Lung microvascular endothelial cell (primary cell): Measurements from ENCODE around the gene PUM2. TPM values are rescaled to one million over a fixed set of nuclear protein-coding genes. Genes with fewer than 3 reads are reported as not detected.
"Not testable (repeated sequence)": the region's sequence is repeated elsewhere in the genome, so short reads cannot be mapped to it uniquely, and the experiment has no call there.

ENCODE experiments used
- DNase-seq, 2 donors: peaks; one replicate each; pipeline versions ENCODE4 v3.0.0 to v3.0.0-alpha.2; 2010; ENCODE audit warnings: low read depth in 2 of 2
- total RNA-seq: library from RNA; depleted of rRNA; stranded (reverse); fragments of >200 nt; gene quantifications from 2 replicates; pipeline ENCODE4 v1.2.1, GENCODE V29; 2014

PUM2 gene
- total RNA-seq, 1 donor from 2014 or later: 41.1 TPM

DNA sequence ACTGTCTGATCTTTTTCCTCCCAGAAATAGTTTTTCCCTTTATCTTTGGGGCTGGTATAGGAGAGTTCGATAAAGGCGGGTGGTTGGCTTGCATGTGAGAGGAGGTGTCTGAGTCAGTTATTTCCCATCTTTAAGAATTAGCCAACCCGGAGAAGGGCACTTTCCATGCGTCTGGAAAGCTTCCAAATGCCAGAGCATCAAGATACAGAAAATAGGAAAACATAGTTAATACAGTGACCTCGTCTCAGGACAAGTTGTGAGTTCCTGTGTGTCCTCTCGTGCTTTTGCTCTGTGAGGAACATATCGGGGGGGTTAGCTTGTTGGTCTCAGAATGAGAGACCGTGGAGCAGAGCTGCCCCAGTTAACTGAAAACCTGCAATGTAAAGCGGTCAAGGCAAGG, 18.7 kb upstream of the PUM2 start:
- DNase-seq: no peak

DNA sequence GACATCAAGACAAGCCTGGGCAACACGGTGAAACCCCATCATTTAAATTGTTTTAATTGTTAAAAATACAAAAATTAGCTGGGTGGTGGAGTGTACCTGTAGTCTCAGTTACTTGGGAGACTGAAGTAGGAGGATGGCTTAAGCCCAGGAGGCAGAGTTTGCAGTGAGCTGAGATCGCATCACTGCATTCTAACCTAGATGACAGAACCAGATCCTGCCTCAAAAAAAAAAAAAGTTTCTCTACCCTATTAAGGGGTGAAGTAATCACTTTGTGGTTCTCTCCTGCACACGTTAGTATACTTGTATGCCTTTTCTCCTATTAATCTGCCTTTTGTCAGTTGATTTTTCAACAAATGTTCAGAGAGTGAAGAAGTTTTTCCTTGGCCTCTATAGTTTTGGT, 18.1 kb upstream of the PUM2 start:
- DNase-seq: no peak

DNA sequence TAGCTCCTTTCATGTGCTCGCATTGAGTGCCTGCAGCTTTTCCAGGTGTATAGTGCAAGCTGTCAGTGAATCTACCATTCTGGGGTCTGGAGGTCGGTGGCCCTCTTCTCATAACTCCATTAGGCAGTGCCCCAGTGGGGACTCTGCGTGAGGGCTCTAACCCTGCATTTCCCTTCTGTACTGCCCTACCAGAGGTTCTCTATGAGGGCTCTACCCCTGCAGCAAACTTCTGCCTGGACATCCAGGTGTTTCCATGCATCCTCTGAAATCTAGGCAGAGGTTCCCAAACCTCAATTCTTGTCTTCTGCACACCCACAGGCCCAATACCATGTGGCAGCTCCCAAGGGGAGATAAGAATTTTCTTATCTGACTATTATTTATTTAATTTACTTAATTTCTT, 17.3 kb upstream of the PUM2 start:
- not testable (repeated sequence) for DNase-seq

DNA sequence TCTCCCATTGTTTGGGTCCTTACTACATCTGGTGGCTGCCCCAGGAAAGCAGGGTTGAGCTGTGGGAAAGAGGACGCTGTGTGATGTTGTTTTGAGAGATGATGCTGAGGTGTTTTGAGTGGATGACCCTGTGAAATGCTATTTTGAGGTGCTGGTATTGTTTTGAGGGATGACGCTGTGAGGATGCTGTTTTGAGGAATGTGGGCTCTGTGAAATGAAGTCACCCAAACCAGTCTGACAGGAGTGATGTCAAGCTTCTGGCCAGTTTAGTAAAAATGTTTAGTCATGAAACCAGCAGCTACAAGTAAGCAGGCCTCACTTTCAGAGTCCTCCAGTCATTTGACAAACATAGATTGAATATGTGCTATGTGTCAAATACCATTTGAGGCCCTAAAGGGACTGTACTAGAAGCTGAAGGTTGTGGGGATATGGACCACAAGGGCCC, 16.1 kb upstream of the PUM2 start:
- DNase-seq: no peak

DNA sequence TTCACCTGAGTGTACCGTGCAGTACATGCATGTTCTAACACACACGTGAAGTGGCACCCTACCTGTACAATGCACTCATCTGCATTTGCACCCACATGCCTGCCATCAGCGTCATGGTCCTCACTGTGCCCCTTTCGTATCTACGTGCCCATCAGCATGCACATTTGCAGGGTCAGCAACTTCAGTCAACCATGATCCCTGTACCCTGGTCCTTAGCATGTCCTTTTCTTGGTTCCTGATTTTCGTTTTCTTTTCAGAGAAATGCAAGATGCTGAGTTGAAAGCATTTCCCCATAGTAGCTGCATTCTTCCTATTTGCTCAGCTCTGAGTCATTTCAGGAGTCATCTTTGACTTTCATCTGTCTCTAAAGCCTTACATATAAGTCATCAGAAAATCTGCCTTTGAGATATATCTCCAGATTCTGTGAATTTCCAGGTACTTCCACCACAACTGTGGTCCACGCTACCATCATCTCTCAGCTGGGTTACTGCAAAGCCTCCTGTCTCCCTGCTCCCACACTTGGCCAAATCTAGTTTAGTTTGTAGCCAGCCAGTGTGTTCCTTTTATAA, 14.7 kb upstream of the PUM2 start:
- DNase-seq: peak in 1 of 2 donors; percentile 41

DNA sequence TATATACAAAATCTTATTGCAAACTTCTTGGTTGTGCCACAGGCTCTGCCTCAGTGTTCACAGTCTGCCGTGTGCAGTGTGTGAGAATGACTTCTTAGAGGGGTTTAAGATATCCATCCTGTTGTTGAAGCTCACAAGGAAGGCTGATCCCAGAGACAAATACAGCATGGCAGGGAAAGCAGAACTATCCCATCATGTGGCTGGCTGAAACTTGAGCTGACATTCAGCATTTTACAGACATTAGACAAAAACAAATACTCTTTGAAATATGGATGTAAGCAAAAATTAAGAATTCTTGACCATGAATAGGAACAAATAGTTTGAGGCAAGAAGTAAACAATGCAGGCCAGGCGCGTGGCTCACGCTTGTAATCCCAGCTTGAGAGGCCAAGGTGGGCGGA, 12.9 kb upstream of the PUM2 start:
- no peak for DNase-seq

DNA sequence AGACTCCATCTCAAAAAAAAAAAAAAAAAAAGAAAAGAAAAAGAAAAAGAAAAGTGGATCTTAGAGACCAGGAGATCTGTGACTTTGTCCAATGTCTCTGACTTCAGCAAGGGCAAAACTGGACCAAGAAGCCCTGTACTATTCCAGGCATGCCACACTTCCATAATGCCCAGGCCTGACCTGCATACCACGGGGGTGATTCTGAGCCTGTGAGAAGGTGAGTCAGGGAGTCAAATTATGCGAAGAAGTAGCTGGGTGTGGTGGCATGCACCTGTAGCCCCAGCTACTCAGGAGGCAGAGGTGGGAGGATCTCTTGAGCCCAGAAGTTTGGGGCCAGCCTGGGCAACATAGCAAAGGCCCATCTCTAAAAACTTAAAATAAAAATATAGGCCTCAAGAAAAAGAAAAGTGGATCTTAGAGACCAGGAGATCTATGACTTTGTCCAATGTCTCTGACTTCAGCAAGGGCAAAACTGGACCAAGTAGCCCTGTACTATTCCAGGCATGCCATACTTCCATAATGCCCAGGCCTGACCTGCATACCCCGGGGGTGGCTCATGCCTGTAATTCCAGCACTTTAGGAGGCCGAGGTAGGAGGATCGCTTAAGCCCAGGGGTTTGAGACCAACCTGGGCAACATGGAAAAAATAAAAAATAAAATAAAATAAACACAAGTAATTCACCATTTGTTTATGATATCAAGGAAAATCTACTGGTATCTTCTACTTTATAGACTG, 12.2 kb upstream of the PUM2 start:
- no peak for DNase-seq

DNA sequence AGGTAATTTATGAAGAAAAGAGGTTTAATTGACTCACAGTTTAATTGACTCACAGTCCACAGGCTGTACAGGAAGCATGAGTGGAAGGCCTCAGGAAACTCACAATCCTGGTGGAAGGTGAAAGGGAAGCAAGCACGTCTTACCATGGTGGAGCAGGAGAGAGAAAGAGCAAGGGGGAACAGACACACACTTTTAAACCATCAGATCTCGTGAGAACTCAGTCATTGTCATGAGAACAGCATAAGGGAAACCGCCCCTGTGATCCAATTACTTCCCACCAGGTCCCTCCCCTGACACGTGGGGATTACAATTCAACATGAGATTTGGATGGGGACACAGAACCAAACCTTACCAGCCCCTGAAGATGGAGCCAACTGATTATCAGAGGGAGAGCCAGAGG, 11.2 kb upstream of the PUM2 start:
- peak in 1 of 2 donors; percentile 72 for DNase-seq

DNA sequence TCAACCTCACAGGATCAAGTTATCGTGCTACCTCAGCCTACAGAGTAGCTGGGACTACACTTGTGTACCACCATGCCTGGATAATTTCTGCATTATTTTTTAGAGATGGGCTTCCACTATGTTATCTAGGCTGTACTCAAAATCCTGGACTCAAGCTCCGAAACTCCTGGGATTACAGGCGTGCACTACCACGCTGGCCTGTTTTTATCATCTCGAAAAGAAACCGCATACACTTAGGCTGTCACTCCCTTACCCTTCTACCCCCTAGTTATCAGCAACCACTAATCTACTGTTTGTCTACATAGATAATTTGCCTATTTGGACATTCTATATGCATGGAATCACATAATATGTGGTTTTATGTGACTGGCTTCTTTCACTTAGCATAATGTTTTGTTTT, 8.5 kb upstream of the PUM2 start:
- no peak for DNase-seq

DNA sequence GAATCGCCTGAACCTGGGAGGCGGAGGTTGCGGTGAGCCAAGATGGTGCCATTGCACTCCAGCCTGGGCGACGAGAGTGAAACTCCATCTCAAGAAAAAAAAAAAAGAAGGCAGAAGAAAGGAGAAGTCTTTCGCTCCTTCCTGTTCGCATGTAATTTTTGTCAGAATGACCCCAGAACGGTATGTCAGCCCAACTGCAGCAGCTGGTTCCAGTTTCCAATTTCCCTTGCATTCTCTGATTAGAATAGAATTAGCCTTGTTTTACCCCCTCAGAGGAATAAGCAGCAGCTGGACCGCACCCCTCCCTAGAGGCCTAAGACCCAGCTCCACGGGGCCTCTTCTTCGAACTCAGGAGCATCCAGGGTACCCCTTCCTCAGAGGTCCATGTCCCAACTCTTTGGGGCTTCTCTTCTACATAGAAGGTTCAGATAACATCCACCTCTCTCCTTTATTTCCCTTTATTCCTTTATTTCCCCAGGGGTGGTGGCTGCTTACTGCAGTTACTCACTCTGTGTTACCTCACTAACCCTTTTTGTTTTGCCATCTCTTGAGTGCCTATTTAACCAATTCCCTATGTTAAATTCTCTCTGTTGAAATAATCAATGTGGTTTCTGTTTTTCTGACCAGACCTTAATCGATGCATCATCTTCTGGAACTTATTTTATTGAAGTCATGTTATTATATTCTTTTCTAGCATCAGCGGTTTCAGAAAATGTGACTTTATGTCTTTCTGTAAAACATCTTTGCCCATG, 7.2 kb upstream of the PUM2 start:
- DNase-seq: no peak

DNA sequence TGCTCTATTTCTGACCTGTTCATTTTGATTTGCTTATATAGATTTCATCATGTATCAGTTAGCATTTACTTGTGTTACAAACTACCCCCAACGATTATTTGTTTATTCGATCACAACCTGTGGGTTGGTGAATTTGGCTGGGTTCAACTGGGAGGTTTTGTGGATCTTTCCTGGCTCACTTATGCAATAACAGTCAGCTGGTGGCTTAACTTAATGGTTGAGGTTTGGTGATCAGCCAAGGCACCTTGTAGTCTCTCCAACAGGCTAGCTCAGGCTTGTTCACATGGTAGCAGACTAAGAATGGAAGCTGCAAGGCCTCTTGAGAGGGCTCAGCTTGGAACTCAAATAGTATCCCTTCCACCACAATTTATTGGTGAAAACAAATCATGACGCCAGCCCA, 5.4 kb upstream of the PUM2 start:
- no peak for DNase-seq

DNA sequence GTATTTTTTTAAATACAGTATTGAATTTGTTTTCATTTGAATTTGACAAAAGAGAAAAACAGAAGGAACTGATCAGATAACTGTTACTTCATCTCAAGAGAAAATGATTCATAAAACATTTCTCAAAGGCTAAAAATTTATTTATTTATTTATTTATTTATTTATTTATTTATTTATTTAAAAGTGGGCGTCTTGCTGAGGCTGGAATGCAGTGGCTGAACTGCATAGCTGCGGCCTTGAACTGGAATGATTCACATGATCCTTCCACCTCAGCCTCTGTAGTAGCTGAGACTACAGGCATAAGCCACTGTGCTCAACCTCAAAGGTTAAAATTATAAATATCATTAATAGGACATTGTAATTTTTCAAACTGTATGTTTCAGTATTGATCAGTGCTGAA, 4.5 kb upstream of the PUM2 start:
- no peak for DNase-seq

DNA sequence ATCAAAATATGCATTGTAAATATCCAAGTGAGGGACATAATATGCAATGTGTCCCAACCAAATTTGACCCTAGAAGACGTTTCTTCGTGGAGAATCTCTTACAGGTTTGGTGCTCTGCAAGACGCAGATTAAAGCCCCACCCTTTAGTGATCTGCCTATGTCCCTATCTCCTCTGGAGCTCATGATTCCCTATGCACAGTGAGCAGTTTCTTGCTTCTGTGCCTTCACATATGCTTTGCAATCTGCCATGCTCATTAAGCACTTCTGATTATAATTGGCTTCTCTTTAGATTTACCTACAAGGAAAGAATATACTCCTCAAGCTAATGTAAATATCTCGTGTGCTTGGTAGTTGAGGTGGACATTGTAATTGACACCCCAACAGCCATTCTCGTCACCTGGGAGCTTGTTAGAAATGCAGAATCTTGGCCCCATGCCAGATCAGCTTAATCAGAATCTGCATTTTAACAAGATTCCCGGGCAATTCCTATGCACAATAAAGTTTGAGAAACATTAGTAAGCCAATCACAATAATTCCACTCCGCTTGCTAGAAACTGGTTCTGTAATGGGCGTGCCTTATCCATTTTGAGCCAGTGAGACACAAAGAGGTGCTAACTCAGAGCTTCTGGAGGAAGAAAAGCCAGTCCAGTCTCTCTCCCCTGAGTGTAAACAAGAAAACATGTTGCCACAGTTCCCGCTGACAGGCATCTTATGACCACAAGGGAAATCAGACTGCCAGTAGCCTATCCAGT, 2.8 kb upstream of the PUM2 start:
- no peak for DNase-seq

DNA sequence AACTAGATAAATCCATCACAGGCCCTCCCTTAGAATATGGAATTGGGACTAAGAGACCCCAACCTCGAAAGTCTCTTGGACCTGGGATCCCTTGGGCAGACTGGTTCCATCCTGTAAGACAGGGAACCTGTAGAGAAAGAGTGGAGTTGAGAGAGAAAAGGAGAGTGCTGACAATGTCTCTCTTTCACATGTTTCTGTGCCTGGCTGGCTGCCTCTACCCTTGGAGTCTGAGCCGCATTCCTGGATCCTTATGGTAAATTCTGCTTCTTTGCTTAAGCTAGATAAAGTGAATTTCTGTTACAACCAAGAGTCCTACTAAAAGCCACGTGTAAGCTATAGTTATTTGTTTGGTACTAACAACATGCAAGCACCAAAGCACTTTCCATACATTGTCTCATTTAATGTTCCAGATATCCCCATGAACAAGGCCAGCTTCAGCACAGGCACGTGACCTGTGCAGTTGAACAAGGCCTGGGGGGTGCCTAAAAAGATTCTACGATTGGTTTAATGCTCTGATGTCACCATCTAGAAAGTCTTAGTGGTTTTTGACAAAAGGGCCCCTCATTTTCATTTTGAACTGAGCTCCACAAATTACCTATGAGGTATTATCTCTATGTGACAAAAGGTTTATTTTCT, 2.1 kb upstream of the PUM2 start:
- DNase-seq: no peak

DNA sequence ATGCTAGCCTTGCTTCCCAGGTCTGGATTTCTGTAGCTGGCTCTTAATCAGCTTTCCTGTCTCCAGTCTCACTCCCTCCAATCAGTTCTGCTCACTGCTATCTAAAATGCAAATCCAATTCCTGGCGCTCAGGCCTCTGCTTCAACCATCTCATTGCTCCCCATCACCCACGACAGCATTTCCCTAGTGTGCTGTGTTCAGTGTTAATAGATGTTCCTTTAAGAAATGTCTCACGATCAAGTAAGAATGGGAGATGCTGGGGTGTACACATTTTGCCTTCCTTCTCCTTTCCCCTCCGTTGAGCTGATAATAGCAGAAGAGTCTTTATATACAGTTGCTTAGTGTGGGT, 1.6 kb upstream of the PUM2 start:
- DNase-seq: no peak

DNA sequence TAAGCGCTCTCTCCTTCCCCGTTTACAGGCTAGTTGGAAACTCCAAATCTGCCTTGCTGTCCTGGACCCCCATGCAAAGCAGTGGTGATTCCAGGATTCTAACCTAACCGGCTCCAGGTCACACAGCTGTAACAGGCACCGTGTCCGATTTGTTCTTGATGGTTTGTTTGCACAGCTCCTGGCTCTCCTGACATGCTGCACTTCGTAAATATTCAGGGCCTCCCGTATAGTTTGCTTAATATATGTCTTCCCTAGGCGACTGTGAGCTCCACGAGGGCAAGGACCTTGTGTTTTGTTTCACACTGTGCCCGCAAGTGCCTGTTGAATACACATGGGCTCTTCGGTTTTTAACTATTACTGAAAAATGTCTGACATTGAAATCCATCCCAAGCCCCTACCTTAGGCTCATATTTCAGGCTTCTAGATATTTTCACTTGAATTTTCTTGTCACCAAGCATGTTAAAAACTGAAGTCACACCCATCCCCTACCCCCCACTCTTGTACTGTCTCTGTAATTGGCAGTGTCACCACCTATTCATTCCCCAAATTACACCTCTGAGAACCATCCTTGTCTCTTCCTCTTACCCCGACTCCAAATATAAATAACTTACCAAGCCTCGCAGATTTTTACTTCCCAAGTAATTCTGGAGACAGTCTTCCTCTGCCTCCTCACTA, 1.0 kb upstream of the PUM2 start:
- no peak for DNase-seq

DNA sequence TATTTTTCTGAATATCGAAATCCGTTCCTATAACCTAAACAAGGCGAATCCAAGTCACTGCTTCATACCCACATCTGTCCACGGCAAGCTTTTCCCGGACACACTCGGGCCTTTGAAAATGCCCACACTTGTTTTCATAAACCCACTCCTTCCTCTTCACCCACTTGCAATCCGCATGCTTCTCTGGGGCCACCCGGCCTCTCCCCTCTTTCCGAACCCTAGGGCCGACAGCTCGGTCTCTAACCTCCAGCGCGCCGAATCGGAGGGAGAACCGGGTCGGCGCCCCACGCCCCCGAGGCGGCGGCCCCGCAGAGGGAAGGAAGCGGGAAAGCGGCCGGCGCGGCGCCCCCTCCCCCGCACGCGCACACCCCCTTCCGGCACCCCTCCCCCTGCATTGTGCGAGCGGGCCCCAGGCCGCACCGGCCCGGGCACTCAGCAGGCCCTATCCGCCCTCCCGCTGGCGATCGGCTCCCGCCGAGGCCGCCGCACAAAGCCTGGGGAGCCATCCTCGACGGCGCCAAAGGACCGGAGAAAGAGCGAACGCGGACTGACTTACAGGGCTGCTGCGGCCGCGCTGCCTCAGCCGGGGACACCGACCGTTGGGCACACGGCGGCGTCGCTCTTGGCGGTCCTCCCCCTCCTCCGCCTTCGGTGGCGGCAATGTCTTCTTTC, 467 bp downstream of the PUM2 start:
- peak; percentile 51 to 58 for DNase-seq

DNA sequence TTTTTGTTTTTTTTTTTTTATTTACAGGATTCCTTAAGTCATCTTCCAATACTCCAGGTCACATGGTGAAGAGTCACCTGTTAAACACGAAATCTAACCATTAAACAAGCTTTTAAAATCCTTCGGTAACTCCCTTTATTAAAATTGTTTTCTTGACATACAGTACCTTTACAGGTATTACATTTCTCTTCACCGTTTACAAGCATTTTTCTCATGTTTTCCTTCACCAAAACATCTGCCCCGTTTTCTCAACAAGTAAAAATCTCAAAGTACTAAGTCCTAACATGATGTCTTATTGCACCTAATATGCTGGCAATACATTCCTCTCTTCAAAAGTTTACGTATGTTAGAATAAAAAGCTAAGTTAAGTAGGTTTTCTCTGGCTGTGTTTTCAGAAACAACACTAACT, 1.1 kb downstream of the PUM2 start:
- peak; percentile 2 to 14 for DNase-seq

DNA sequence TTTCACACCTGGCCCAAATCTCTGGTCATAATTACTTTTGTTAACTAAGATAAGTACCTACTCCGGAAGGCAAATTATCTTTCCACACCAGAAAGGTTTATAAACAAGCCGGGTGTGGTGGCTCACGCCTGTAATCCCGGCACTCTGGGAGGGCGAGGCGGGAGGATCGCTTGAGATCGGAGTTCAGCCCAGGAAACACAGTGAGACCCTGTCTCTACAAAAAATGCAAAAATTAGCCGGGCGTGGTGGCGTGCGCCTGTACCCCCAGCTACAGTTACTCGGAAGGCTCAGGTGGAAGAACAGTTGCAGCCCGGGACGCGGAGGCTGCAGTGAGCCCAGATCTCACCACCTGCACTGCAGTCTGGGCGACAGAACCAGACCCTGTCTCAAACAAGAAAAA, 2.1 kb downstream of the PUM2 start:
- DNase-seq: no peak

DNA sequence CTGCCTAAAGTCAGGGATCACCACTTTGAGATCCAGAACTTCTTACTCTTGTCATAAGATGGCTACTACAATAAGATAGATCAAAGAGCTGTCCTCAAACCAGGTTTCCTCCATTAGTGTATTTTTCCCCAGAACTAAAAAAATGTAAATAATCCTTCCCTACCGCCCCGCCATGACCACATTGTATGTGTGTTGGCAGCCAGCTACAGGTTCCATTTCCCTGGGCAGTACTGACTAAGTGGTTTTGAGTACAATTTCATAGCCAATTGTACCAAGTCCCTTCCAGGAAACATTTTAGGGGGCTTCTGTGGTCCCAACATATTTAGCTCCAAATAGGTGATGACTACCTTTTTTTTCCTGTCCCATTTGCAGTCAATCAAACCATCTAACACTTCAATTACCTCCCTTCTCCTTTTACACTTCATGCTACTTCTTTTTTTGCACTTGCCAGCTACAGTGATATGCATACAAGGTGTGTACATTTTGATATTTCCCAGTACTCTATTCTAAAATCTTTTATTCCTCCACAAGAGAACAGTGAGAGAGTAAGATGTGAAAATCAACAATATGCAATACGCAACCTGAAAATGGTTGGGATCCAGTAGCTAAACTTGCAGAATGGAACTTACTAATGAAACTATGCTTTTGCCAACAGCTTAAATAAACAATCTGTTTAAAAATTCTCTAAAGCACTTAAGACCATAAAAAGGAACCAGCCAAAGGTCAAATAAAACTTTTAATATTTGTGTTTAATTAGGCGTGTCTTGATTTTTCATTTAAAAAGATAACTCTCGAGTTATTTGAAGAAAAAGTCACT, 3.9 kb downstream of the PUM2 start:
- DNase-seq: peak; percentile 17 to 57
